ENCODE measurements around the gene OSBPL10.

GRCh38 chr3:31664031-31664430 is 317.0 kb downstream of the OSBPL10 start:
- TF ChIP-seq CTCF (IDR thresholded peaks at IDR 0.05) (no peak), EP300 (IDR thresholded peaks at IDR 0.05) (no peak), POLR2A (IDR thresholded peaks at IDR 0.05) (no peak)

All from ovary (tissue), 3 donors.